Left cardiac atrium (tissue), 4 donors: Measurements from ENCODE around the gene TTC7B. TPM values are rescaled to one million over a fixed set of nuclear protein-coding genes. Genes with fewer than 3 reads are reported as not detected.

Experiments
- ATAC-seq, 2 donors: fragments of 200-7000 bp; cut with Tn5 transposase; one replicate each; pipeline ENCODE4 v1.9.1; 2020; ENCODE audit warnings: mild to moderate bottlenecking in 2 of 2, moderate library complexity in 2 of 2
- DNase-seq: peaks from one replicate; pipeline ENCODE4 v3.0.0-alpha.2; 2020
- intact Hi-C, 2 donors: fragments of 100-400 bp; cut with DNase I; formaldehyde crosslinking; loops; one replicate each; pipeline versions ENCODE4 v1.14.1 to v1.15.1; 2022 to 2023
- total RNA-seq, 2 donors: library from RNA; stranded (reverse); fragmentation: NEBNext Ultra II Directional; extraction: Animal tissue kit (Norgen Biotek cat#: 25700); gene quantifications; one replicate each; pipeline ENCODE4 v1.2.1, GENCODE V29; 2021
- donor health status: DM: no; HTN: yes; CAD: no.
- donor health status: DM: no; HTN: yes; CAD: no; lungs with severe emphysema.
- donor health status: DM: yes; HTN: yes; CAD: no.
- donor health status: Dilated cardiomyopathy.

The TTC7B gene
- total RNA-seq, 2 donors from 2014 or later, result 61.9 to 76.5 TPM

GRCh38 chr14:90604356-90604755 lies 211.9 kb downstream of the TTC7B start:
- intact Hi-C loops, result no loop called here
- DNase-seq, result no peak
- ATAC-seq, result peak in 1 of 2 donors; percentile 39

DNA sequence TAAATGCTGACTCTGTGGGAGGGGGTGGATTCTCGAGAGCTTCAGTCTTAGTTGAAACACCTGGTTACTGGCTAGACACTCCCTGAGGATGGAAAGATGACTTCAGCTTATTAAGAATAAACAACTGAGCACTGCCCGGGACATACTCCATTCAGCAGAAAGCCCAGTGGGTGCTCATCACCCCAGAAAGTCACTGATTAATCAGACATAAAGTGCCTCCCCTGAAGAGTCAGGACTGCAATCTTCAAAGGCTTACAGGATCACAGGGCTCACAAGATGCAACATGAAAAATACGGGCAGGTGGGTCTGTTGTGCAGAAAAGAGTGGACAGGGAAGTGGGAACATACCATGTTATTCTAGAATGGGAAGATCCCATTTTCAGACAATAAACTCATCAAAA lies 212.4 kb downstream of the TTC7B start:
- no peak for ATAC-seq
- DNase-seq, result no peak
- intact Hi-C loops, result no loop called here

DNA sequence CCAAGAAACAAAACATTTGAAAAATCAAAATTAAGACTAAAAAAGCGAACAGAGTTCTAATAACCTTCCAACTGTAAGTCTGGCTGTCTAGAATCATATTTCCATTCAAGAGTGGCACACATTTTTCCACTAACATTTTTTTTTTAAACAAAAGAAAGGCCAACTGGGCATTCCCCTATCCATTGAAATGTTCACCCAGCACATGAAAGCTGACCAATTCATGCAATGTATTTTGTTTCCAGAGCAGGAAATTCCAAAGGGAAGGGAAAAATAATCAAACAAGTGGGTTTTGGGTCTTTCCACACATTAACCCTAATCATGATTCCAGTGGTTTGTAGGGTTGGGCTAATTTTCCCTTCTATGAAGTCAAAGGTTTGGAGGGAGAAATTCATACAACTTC lies 212.9 kb downstream of the TTC7B start:
- ATAC-seq (no peak), DNase-seq (no peak)
- intact Hi-C loops, result no loop called here

- intact Hi-C loops, result no loop called here
- DNase-seq (no peak), ATAC-seq (peak in 1 of 2 donors; percentile 22)
These were observed 214.0 kb downstream of the TTC7B start for GRCh38 chr14:90602088-90602687.

GRCh38 chr14:90601563-90601962 lies 214.7 kb downstream of the TTC7B start:
- ATAC-seq (no peak), DNase-seq (no peak)
- intact Hi-C loops, result no loop called here

DNA sequence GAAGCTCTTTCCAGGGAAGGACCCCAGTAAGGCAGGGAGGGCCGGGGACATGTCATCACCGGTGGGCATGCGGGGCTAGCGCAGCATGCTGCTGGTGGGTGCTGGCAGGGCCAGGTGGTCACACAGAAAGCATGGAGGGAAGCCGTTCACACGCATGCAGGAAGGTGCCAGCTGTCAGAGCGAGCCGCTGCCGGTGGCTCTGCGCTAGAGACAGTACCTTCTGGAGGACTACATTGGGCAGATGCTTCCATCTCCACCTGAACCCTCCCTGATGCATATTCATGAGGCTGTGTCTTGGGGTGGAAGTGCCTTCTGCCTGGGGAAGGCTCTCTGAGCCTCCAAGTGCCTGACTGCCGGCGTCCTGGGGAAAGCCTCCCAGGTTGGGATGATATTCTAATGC lies 215.6 kb downstream of the TTC7B start:
- ATAC-seq (no peak), DNase-seq (no peak)
- intact Hi-C loops, result no loop called here

DNA sequence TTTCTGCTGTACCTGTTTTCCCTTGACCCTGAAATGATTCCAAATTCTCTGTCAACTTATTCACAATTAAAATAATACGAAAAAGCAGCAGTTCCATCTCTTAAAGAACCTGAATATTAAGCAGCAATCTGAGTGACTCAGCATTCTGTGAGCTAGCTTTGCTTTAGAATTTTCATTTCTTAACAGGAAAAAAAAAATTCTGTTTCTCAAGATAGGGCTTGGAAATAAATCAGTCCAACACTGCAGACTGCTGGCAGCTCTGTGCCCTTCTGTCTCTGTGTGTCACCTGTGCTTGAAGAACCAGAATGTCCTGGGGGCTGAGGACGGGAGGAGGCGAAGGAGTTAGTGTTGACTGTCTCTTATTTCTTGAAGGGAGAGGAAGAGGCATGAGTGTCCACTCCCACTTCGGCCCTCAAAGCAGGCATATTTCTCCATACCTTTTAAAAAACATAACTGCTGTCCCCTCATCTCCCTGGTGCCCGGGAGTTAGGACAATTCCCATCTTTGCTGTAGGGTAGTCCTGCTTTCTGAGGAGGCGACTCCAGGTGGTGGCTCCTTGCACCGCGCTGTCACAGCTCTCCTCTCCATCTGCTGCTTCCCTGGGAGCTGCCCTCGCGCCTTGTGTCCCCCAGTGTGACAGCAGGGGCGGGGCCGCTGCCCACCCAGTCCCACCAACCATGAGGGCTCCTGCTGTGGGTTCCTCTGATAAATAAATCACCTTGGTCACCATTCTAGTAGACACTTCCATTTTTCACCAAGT lies 216.3 kb downstream of the TTC7B start:
- intact Hi-C loops, result no loop called here

DNA sequence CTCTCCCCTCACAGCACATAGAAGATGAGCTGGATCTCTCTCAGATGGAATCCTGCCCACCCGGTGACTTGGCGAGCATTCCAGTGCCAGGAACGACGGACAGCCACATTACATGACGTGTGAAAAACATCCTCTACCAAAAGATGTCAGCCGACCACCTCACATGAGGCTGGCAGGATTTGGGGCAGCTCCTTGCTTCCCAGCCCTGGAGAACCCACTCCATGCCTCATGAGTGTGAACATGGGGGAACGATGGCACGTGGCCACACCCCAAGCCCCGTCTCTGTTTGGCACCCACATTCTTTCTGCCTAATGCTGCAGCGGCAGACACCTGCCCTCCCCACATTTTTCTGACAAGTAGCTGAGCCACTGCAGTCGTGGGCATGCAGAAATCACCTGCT lies 216.9 kb downstream of the TTC7B start:
- no peak for DNase-seq
- ATAC-seq, result peak in 1 of 2 donors; percentile 20
- intact Hi-C loops, result no loop called here

More for the DNA sequence above, 216.3 kb downstream of the TTC7B start:
- DNase-seq (no peak), ATAC-seq (peak in 1 of 2 donors; percentile 46)

DNA sequence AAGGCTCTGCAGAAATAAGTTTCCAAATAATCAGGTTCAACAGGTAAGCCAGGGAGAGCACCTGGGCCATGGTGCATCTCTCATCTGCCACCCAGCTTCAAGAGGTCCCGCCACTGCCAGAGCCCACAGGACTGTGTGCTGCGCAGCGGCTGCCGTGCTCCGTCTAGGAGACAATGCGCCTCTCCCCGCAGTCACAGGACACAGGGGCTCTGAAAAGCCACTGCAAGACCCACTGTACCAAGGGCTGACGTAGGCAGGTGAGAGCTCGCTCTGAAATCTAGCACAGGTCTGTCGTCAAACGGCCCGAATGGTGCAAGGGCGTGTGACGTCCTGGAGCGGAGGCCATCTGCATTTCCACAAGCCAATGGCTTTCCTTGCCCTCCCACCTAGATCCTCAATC lies 218.3 kb downstream of the TTC7B start:
- intact Hi-C loops, result no loop called here
- ATAC-seq, result no peak

DNA sequence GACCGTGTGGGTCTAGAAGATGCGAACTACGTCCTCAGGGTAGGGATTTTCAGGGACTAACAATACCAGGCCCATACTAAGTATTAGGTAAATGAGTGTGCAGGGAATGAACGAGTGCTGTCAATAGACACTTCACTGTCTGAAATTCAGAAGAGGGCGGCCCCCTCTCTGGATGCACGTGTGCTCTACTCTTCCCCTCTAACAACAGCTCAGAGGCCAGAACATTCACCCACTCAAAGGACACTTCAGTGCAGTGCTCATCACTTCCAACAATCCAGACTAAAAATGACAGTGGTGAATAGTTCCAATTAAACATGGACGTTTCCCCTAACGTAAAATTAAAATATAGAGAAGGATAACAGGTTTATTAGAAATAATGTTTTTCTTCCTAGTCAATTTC lies 219.5 kb downstream of the TTC7B start:
- peak in 1 of 2 donors; percentile 36 for ATAC-seq
- DNase-seq, result no peak
- intact Hi-C loops, result no loop called here

More for the DNA sequence above, 218.3 kb downstream of the TTC7B start:
- no peak for DNase-seq

- DNase-seq (no peak), ATAC-seq (no peak)
- intact Hi-C loops, result no loop called here
These were observed 222.8 kb downstream of the TTC7B start for GRCh38 chr14:90593254-90594040.

DNA sequence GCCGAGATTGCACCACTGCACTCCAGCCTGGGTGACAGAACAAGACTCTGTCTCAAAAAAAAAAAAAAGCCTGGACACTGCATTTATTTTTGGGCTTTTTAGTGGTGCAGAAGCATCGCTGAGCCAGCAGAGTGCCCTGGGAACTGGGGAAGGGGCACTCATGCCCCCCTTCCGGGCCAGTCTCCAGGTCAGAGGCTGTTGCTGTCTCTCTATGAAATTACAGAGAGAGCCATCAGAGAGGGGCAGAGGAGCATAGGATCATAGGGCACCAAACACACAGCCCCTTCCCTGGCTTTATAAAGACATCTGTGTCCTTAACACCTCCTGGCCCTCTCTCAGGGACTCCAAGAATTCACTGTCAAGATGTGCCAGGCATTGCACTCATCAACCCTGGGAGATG lies 223.6 kb downstream of the TTC7B start:
- DNase-seq (no peak), ATAC-seq (no peak)
- intact Hi-C loops, result no loop called here

DNA sequence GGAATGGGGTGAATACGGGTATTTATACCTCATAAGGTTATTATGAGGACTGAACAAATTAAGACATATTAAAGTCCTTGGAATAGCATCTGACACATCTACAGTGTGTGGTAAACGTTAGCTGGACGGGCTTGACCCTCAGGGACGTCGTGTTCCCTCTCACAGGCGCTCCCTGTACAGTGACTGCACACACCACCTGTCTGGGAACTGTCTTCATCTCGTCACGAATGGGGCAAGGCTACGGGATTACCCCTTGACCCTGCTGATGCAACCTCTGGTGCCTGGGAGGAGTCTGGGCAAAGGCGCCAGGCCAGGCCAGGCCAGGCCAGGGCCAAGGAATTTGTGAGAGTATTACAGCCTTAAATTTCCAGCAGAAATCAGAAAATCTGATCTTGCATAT lies 228.3 kb downstream of the TTC7B start:
- intact Hi-C loops, result no loop called here
- ATAC-seq, result peak in 1 of 2 donors; percentile 67
- DNase-seq, result no peak

DNA sequence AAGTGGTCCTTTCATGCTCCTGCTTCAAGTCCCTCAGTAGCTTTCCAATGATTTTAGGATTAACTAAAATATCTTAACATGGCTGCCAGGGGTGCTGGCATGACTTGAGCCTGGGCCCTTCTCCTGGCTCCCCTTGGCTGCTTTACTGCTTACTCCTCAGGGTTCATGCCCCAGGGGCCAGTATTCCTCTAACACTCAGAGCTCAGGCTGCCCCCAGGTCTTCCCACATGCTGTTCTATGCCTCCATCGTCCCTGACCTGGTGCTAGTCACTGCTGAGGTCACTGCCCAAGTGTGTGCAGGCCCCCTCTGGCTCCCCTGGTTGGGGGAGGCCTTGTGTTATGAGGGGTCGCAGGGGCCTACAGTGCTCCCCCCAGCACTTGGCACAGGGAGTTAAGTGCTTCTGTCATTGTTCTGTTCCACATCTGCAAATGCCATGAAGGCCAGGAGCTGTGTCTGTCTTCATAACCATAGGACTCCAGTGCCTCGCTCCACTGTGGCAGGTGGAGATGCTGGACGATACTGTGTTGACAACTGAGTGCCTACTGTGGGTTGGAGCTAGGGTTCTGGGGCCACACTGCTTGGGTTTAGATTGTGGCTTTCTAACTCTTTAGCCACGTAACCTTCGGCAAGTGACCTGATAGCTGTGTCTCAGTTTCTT lies 228.8 kb downstream of the TTC7B start:
- no peak for DNase-seq
- no peak for ATAC-seq
- intact Hi-C loops, result no loop called here

DNA sequence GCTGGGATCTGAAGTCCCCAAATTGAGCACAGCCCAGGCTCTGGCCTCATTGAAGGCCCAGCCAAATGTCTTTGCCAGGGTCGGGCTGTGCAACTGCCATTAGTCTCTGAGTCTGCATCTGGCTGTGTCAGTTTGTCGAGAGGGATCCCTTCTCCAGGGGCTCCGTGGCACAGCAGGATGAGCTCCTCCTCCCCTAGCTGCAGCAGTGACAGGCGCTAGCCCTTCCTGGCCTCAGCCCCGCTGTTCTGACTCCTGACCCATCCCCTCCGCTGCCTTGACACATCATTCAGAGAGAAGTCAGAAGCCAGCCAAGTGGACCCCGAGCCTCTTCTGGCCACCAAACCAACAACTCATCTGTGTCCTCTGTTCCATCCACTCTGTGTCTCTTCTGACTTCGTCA lies 231.1 kb downstream of the TTC7B start:
- ATAC-seq (no peak), DNase-seq (no peak)
- intact Hi-C loops, result no loop called here

- intact Hi-C loops, result no loop called here
- ATAC-seq, result no peak
These were observed 232.2 kb downstream of the TTC7B start for GRCh38 chr14:90583916-90584605.

DNA sequence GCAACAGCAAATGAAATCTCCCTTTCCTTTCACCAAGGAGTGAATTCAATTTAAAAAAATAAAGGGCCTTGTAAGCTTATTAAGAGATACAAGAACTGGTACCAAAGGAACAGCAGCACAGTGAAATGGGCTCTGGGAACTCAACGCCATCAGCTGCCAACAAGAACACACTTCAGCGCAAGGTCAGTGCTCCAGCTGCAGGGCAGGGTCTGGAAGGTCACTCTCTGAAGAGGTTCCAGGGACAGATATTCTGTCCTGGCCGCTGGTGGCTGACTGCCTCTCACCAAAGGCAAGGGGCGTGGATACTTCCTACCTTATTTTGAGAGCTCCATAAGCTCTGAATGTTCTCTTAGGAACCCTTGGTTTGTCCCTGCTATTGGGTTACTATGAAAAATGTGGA lies 232.8 kb downstream of the TTC7B start:
- intact Hi-C loops, result no loop called here
- DNase-seq (no peak), ATAC-seq (peak; percentile 32 to 59)

More at GRCh38 chr14:90583916-90584605, 232.2 kb downstream of the TTC7B start:
- DNase-seq, result no peak

GRCh38 chr14:90582166-90582565 lies 234.1 kb downstream of the TTC7B start:
- no peak for DNase-seq
- intact Hi-C loops, result no loop called here
- ATAC-seq, result no peak

GRCh38 chr14:90581745-90582144 lies 234.5 kb downstream of the TTC7B start:
- no peak for DNase-seq
- intact Hi-C loops, result no loop called here
- ATAC-seq, result no peak
